ENCODE results near the gene OCIAD1. TPM values are rescaled to one million over a fixed set of nuclear protein-coding genes. Genes with fewer than 3 reads are reported as not detected.
"Not testable (repeated sequence)": the region's sequence is repeated elsewhere in the genome, so short reads cannot be mapped to it uniquely, and the experiment has no call there.

The OCIAD1 gene
- total RNA-seq, 1 donor from 2014 or later, result 148 TPM

DNA sequence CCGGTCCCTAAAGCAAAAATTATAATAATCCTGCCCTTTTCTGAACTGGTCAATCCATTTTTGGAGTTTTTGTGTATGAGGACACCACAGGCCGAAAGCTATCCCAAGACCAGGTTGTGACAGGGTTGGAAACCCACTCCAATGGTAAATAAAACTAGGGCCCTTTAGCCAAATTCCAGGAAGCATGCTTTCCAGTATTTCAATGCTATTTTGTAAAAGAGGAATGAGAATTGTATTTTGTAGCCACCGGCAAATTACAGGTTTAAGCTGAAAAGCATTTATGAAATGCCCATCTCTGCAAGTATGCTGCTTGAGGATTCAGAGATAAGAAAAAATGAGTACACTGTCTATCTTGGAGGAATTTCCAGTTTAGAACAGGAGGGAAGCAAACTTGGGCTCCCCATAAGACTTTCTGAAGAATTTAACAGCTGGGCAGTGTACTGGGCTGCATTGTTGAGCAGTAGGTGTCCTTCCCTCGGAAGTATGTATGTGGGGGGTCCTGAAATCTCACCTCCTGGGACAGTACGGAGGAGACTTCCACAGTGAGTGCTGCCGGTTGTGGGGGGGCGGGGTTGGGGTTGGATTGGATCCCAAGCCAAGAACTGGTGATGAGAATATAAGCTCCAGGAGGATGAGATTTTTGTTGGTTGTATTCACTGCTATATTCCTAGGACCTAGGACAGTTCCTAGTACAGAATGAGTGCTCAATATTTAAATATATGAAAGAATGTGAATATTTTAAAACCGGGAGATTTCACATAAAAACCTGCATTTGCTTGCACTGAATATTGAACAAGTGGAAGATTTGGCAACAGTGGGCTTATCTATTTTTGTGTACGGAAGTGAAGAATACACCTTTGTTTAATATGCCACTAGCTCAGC, 48.9 kb downstream of the OCIAD1 start:
- TF ChIP-seq, protein P1, sequence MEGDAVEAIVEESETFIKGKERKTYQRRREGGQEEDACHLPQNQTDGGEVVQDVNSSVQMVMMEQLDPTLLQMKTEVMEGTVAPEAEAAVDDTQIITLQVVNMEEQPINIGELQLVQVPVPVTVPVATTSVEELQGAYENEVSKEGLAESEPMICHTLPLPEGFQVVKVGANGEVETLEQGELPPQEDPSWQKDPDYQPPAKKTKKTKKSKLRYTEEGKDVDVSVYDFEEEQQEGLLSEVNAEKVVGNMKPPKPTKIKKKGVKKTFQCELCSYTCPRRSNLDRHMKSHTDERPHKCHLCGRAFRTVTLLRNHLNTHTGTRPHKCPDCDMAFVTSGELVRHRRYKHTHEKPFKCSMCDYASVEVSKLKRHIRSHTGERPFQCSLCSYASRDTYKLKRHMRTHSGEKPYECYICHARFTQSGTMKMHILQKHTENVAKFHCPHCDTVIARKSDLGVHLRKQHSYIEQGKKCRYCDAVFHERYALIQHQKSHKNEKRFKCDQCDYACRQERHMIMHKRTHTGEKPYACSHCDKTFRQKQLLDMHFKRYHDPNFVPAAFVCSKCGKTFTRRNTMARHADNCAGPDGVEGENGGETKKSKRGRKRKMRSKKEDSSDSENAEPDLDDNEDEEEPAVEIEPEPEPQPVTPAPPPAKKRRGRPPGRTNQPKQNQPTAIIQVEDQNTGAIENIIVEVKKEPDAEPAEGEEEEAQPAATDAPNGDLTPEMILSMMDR (conservative IDR thresholded peaks at IDR 0.05), result no peak
- H3K27me3 Mint-ChIP-seq, result no peaks in the 10 kb centered on the region
- H3K4me3 Mint-ChIP-seq, result no peak overlapping the region
- DNase-seq (ENCODE audit: extremely low spot score, unreplicated experiment), result no peak
- no peaks in the 10 kb centered on the region for H3K4me1 Mint-ChIP-seq (ENCODE audit: unreplicated experiment)
- H3K36me3 Mint-ChIP-seq, result no peaks in the 10 kb centered on the region
- no peak overlapping the region for H3K27ac Mint-ChIP-seq
- H3K9me3 Mint-ChIP-seq, result no peaks in the 10 kb centered on the region

DNA sequence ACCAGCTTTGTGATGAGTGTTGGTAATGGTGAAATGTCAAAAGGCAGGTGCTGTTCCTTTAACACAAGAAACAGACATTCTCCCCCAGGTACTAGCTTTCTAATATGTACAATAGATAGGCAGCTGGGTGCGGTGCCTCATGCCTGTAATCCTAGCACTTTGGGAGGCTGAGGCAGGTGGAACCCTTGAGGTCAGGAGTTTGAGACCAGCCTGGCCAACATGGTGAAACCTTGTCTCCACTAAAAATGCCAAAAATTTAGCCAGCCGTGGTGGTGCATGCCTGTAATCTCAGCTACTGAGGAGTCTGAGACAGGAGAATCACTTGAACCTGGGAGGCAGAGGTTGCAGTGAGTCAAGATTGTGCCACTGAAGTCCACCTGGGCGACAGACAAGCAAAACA, 50.8 kb downstream of the OCIAD1 start:
- not testable (repeated sequence) for DNase-seq (ENCODE audit: extremely low spot score, unreplicated experiment); H3K27me3 Mint-ChIP-seq; H3K9me3 Mint-ChIP-seq; H3K4me3 Mint-ChIP-seq; H3K4me1 Mint-ChIP-seq (ENCODE audit: unreplicated experiment); H3K36me3 Mint-ChIP-seq; H3K27ac Mint-ChIP-seq

DNA sequence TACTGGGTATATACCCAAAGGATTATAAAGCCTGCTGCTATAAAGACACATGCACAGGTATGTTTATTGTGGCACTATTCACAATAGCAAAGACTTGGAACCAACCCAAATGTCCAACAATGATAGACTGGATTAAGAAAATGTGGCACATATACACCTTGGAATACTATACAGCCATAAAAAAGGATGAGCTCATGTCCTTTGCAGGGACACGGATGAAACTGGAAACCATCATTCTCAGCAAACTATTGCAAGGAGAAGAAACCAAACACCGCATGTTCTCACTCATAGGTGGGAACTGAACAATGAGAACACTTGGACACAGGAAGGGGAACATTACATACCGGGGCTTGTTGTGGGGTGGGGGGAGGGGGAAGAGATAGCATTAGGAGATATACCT, 58.9 kb downstream of the OCIAD1 start:
- not testable (repeated sequence) for H3K27me3 Mint-ChIP-seq; H3K27ac Mint-ChIP-seq; DNase-seq (ENCODE audit: extremely low spot score, unreplicated experiment); H3K4me1 Mint-ChIP-seq (ENCODE audit: unreplicated experiment); H3K4me3 Mint-ChIP-seq; H3K9me3 Mint-ChIP-seq
- peaks cover 39% of the 10 kb centered on the region for H3K36me3 Mint-ChIP-seq

DNA sequence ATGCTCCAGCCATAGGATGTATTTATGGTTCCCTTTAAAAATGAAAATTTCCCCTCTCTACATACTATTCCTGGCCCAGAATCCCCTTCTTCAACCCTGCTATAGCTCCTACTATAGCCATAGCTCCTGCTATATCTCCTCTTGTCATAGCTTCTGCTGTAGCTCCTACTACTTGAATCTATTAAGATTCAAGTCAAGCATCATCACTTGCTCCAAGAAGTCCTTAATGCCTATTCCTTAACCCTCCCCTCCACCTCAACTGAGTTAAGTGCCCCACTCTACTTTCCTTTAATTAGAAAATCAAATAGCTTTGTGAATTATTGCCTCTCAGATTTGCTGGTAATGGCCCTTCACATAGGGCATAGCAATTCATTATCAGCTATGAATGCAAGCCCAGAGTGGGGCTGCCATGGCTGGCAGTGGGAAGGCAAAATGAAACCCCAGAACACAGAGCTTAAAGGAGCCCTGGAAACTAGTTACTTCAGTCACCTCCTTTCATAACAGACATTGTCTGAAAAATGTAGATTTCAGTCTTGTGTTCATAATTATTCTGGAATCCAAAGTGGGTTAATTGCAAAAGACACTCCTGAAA, 60.2 kb downstream of the OCIAD1 start:
- Mint-ChIP-seq H3K9me3 (no peaks in the 10 kb centered on the region), H3K27ac (no peak overlapping the region), H3K27me3 (no peaks in the 10 kb centered on the region), H3K36me3 (peaks cover 47% of the 10 kb centered on the region), H3K4me3 (no peak overlapping the region), H3K4me1 (ENCODE audit: unreplicated experiment) (no peaks in the 10 kb centered on the region)
- DNase-seq (ENCODE audit: extremely low spot score, unreplicated experiment), result no peak
- TF ChIP-seq, protein P1 (conservative IDR thresholded peaks at IDR 0.05), result no peak

DNA sequence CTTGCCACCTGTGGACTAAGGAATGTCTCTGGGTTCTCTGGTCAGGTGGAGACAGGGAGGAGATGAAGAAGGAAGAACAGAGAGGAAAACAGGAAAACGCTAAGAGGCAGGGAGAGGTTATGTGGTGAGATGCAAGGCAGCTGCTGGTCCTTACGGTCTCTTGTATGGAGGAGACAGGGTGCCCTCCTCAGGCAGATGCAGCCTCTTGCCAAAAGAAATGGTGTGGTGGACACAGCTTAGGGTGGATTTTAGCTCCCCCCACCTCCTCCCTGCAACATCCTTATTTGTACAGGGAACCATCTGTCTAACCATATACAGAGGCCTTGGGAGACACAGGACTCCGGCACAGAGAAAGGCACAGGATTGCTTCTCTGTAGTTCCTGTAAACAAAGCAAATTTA, 66.0 kb downstream of the OCIAD1 start:
- no peak for DNase-seq (ENCODE audit: extremely low spot score, unreplicated experiment)
- peaks cover 42% of the 10 kb centered on the region for H3K36me3 Mint-ChIP-seq
- no peak overlapping the region for H3K4me3 Mint-ChIP-seq
- H3K4me1 Mint-ChIP-seq (ENCODE audit: unreplicated experiment), result no peaks in the 10 kb centered on the region
- H3K9me3 Mint-ChIP-seq, result no peaks in the 10 kb centered on the region
- no peaks in the 10 kb centered on the region for H3K27me3 Mint-ChIP-seq
- TF ChIP-seq, protein P1 (conservative IDR thresholded peaks at IDR 0.05), result no peak
- H3K27ac Mint-ChIP-seq, result no peak overlapping the region

DNA sequence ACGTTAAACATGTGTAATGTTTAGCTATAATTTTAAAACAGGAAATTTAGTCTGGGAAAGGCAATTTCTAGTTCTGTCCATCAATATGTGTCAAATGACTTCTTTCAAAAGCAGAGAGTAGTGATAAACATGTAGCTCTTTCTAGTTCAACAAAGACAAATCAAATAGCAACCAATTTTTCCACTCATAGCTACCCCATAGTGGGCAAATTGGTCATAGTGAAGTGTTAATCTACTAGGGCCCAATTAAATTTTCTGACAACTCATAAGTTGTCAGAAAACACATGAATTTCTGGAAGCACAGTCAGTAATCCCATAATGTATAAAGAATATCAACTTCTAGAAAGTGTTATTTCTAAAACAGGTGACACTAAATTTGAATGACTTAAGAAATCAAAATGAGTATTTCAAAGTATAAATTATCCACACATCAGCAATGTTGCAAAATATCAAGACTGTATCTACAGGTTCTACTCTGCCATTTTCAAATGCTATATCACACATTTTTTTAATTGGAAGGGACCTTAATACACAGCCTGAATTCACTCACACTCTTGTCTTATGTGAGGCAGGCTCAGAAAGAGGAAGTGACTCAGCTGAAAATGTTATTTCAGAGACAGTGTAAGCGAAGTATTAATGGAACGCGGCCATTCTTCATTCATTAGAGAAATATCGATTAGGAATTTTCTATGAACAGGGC, 68.0 kb downstream of the OCIAD1 start:
- peaks cover 37% of the 10 kb centered on the region for H3K36me3 Mint-ChIP-seq
- H3K27ac Mint-ChIP-seq, result no peak overlapping the region
- DNase-seq (ENCODE audit: extremely low spot score, unreplicated experiment), result no peak
- no peaks in the 10 kb centered on the region for H3K9me3 Mint-ChIP-seq
- no peak overlapping the region for H3K4me3 Mint-ChIP-seq
- H3K4me1 Mint-ChIP-seq (ENCODE audit: unreplicated experiment), result no peaks in the 10 kb centered on the region
- no peaks in the 10 kb centered on the region for H3K27me3 Mint-ChIP-seq
- TF ChIP-seq, protein P1 (conservative IDR thresholded peaks at IDR 0.05), result no peak
